HepG2 (cell line): ENCODE data around the gene IL17C. TPM values are rescaled to one million over a fixed set of nuclear protein-coding genes. Genes with fewer than 3 reads are reported as not detected.

ENCODE experiments used
- BATF2 ChIP-seq: sonication (generic); formaldehyde crosslinking; IDR thresholded peaks from 2 replicates; pipeline ENCODE4 v1.8.0; 2022; ENCODE audit warnings: mild to moderate bottlenecking, missing genetic modification reagents, moderate library complexity
- CHCHD3 ChIP-seq: sonication (generic); formaldehyde crosslinking; IDR thresholded peaks from 2 replicates; pipeline ENCODE4 v1.8.0; 2022; ENCODE audit warnings: mild to moderate bottlenecking, missing genetic modification reagents, moderate library complexity
- DNMT1 ChIP-seq: sonication (generic); formaldehyde crosslinking; IDR thresholded peaks from 2 replicates; pipeline ENCODE4 v1.5.1; 2020; ENCODE audit warnings: mild to moderate bottlenecking, missing genetic modification reagents
- GMEB2 ChIP-seq: IDR thresholded peaks from 2 replicates; pipeline ENCODE4 v1.6.1; 2016; ENCODE audit warnings: missing biosample characterization, missing genetic modification reagents, low read depth
- MIXL1 ChIP-seq: IDR thresholded peaks from 2 replicates; pipeline ENCODE4 v1.6.1; 2016
- NR2F6 ChIP-seq, 2 experiments: IDR thresholded peaks; 2 replicates each; pipeline ENCODE4 v1.6.1; 2016; ENCODE audit warnings: antibody characterized with exemption in 1 of 2, mild to moderate bottlenecking in 1 of 2
- POGZ ChIP-seq: sonication (generic); formaldehyde crosslinking; IDR thresholded peaks from 2 replicates; pipeline ENCODE4 v1.4.0; 2020; ENCODE audit warnings: mild to moderate bottlenecking, missing genetic modification reagents
- RAD51 ChIP-seq: fragments of 450-650 bp; IDR thresholded peaks from 2 replicates; pipeline ENCODE4 v1.6.1; 2016; ENCODE audit warnings: borderline replicate concordance
- SRF ChIP-seq: IDR thresholded peaks from 2 replicates; pipeline ENCODE4 v1.6.1; 2011; ENCODE audit warnings: mild to moderate bottlenecking, low read depth, low read length, moderate library complexity
- SRY ChIP-seq: sonication (generic); formaldehyde crosslinking; IDR thresholded peaks from 2 replicates; pipeline ENCODE4 v1.8.0; 2022; ENCODE audit warnings: mild to moderate bottlenecking, missing genetic modification reagents
- TBP ChIP-seq: sonication (generic); formaldehyde crosslinking; IDR thresholded peaks from 2 replicates; pipeline ENCODE4 v1.5.0; 2020; ENCODE audit warnings: missing genetic modification reagents
- TBX3 ChIP-seq: fragments of 450-650 bp; IDR thresholded peaks from 2 replicates; pipeline ENCODE4 v1.6.1; 2017; ENCODE audit warnings: antibody characterized with exemption, mild to moderate bottlenecking, inconsistent platforms, borderline replicate concordance
- THAP8 ChIP-seq: sonication (generic); formaldehyde crosslinking; IDR thresholded peaks from 2 replicates; pipeline ENCODE4 v1.5.1; 2020; ENCODE audit warnings: missing genetic modification reagents, mild to moderate bottlenecking, borderline replicate concordance
- TMF1 ChIP-seq: sonication (generic); formaldehyde crosslinking; IDR thresholded peaks from 2 replicates; pipeline ENCODE4 v1.8.1; 2022; ENCODE audit warnings: low read depth, missing genetic modification reagents
- ZNF235 ChIP-seq: sonication (generic); formaldehyde crosslinking; IDR thresholded peaks from 2 replicates; pipeline ENCODE4 v1.8.1; 2023; ENCODE audit warnings: mild to moderate bottlenecking, missing genetic modification reagents, borderline replicate concordance
- ZNF276 ChIP-seq: sonication (generic); formaldehyde crosslinking; IDR thresholded peaks from 2 replicates; pipeline ENCODE4 v1.4.0; 2020; ENCODE audit warnings: mild to moderate bottlenecking, low read depth, missing genetic modification reagents
- ZNF598 ChIP-seq: sonication (generic); formaldehyde crosslinking; IDR thresholded peaks from 2 replicates; pipeline ENCODE4 v1.5.1; 2020; ENCODE audit warnings: mild to moderate bottlenecking, missing genetic modification reagents, borderline replicate concordance
- ZNF614 ChIP-seq: IDR thresholded peaks from 2 replicates; pipeline ENCODE4 v1.6.1; 2018; ENCODE audit warnings: missing biosample characterization, missing genetic modification reagents, inconsistent platforms, borderline replicate concordance
- ZNF709 ChIP-seq: sonication (generic); formaldehyde crosslinking; IDR thresholded peaks from 2 replicates; pipeline ENCODE4 v1.5.0; 2020; ENCODE audit warnings: mild to moderate bottlenecking, missing genetic modification reagents
- polyA plus RNA-seq, 8 experiments: library from polyadenylated mRNA; depleted of rRNA in 3 of 8; stranded (reverse) in 7 of 8; unstranded in 1 of 8; fragments of >200 nt; fragmentation: Illumina TruSeq in 4 of 8; extraction: Trizol in 4 of 8; gene quantifications; 2 replicates each; pipeline versions ENCODE4 v1.2.1 to v1.2.3, GENCODE V29; 2011 to 2016; ENCODE audit warnings: low read depth in 4 of 8, missing spikeins in 1 of 8, mixed read lengths in 1 of 8; ENCODE audit not compliant: insufficient read depth in 1 of 8
- total RNA-seq, 5 experiments: library from RNA; depleted of rRNA; stranded (reverse); fragments of >200 nt; fragmentation: Illumina TruSeq; extraction: Trizol; gene quantifications; 2 replicates each; pipeline ENCODE4 v1.2.3, GENCODE V29; 2016; ENCODE audit warnings: low read depth in 1 of 5
- TF ChIP-seq, protein P1 (sequence below): sonication (generic); formaldehyde crosslinking; IDR thresholded peaks from 2 replicates; pipeline ENCODE4 v1.4.0; 2020; ENCODE audit warnings: missing genetic modification reagents, borderline replicate concordance
- TF ChIP-seq, protein P2 (sequence below): sonication (generic); formaldehyde crosslinking; conservative IDR thresholded peaks from 2 replicates; pipeline ENCODE4 v1.4.0; 2020; ENCODE audit warnings: missing genetic modification reagents

IL17C gene
- total and polyA plus RNA-seq, 2 of the 13 experiments (the other 11 are each of a cell fraction or from before 2014, with no cell fraction given): not detected

- TF ChIP-seq MIXL1: no peak; the same call in 1 of the 2 replicates
- no peak for TF ChIP-seq THAP8
- no peak for TF ChIP-seq DNMT1 (CRISPR knock-in tag)
- TF ChIP-seq NR2F6 (IDR thresholded peaks at IDR 0.05): peak; percentile 93
- peak; percentile 95 for TF ChIP-seq NR2F6 (CRISPR knock-in tag; IDR thresholded peaks at IDR 0.05)
- TF ChIP-seq, protein P1, sequence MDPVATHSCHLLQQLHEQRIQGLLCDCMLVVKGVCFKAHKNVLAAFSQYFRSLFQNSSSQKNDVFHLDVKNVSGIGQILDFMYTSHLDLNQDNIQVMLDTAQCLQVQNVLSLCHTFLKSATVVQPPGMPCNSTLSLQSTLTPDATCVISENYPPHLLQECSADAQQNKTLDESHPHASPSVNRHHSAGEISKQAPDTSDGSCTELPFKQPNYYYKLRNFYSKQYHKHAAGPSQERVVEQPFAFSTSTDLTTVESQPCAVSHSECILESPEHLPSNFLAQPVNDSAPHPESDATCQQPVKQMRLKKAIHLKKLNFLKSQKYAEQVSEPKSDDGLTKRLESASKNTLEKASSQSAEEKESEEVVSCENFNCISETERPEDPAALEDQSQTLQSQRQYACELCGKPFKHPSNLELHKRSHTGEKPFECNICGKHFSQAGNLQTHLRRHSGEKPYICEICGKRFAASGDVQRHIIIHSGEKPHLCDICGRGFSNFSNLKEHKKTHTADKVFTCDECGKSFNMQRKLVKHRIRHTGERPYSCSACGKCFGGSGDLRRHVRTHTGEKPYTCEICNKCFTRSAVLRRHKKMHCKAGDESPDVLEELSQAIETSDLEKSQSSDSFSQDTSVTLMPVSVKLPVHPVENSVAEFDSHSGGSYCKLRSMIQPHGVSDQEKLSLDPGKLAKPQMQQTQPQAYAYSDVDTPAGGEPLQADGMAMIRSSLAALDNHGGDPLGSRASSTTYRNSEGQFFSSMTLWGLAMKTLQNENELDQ (CRISPR knock-in tag): no peak
- no peak for TF ChIP-seq TBP (CRISPR knock-in tag)
- TF ChIP-seq SRF: peak; percentile 23; the same call in 1 of the 2 replicates
- TF ChIP-seq ZNF276 (CRISPR knock-in tag): no peak
- TF ChIP-seq, protein P2, sequence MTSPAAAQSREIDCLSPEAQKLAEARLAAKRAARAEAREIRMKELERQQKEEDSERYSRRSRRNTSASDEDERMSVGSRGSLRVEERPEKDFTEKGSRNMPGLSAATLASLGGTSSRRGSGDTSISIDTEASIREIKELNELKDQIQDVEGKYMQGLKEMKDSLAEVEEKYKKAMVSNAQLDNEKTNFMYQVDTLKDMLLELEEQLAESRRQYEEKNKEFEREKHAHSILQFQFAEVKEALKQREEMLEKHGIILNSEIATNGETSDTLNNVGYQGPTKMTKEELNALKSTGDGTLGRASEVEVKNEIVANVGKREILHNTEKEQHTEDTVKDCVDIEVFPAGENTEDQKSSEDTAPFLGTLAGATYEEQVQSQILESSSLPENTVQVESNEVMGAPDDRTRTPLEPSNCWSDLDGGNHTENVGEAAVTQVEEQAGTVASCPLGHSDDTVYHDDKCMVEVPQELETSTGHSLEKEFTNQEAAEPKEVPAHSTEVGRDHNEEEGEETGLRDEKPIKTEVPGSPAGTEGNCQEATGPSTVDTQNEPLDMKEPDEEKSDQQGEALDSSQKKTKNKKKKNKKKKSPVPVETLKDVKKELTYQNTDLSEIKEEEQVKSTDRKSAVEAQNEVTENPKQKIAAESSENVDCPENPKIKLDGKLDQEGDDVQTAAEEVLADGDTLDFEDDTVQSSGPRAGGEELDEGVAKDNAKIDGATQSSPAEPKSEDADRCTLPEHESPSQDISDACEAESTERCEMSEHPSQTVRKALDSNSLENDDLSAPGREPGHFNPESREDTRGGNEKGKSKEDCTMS (CRISPR knock-in tag): no peak
- no peak for TF ChIP-seq POGZ (CRISPR knock-in tag)
- no peak for TF ChIP-seq BATF2 (CRISPR knock-in tag)
- TF ChIP-seq TBX3: no peak
- no peak for TF ChIP-seq ZNF614
- TF ChIP-seq SRY (CRISPR knock-in tag): no peak
- TF ChIP-seq CHCHD3 (CRISPR knock-in tag): no peak
- no peak for TF ChIP-seq TMF1 (CRISPR knock-in tag)
- TF ChIP-seq ZNF709 (CRISPR knock-in tag): no peak
- TF ChIP-seq ZNF235 (CRISPR knock-in tag): no peak
- no peak for TF ChIP-seq ZNF598 (CRISPR knock-in tag)
- TF ChIP-seq GMEB2: no peak
- TF ChIP-seq RAD51: no peak
Observed at GRCh38 chr16:88597856-88598491, 40.4 kb upstream of the IL17C start (continued).
